SK-N-SH (cell line): Measurements from ENCODE around the gene PPEF1. TPM values are rescaled to one million over a fixed set of nuclear protein-coding genes. Genes with fewer than 3 reads are reported as not detected.

Experiments
- CTCF ChIA-PET: fragments of 300-600, 350-600 bp; formaldehyde crosslinking; extraction: SDS; loops from one replicate; lab custom pipeline; 2021; lab: Yijun Ruan, JAX
- POLR2A ChIA-PET: fragments of 350-600 bp; sonication (Branson Sonifier 250); formaldehyde crosslinking; extraction: SDS; loops from one replicate; lab custom pipeline; 2020; ENCODE audit warnings: antibody characterized with exemption, inconsistent platforms; lab: Yijun Ruan, JAX
- DNase-seq: peaks from one replicate; pipeline ENCODE4 v3.0.0; 2012
- H2AFZ ChIP-seq: fragments of 200-600 bp; sonication (generic); 2 replicates; pipeline ENCODE4 v1.8.1; 2016; ENCODE audit warnings: antibody characterized with exemption, mild to moderate bottlenecking, low read depth
- H3F3A ChIP-seq: fragments of 200-600 bp; sonication (generic); replicated peaks from 2 replicates; pipeline ENCODE3; 2016; ENCODE audit warnings: antibody characterized with exemption, mild to moderate bottlenecking; ENCODE audit not compliant: insufficient read depth
- H3K27ac ChIP-seq, 2 experiments: fragments of 200-500 bp in 1 of 2; fragments of 200-600 bp in 1 of 2; sonication (Bioruptor generic) in 1 of 2; sonication (generic), shearing (Covaris generic) in 1 of 2; 2 replicates each; pipeline versions ENCODE4 v1.5.1 to v1.6.1; 2014 to 2016; ENCODE audit warnings: low read depth in 2 of 2, inconsistent platforms in 1 of 2, low read length in 1 of 2, mild to moderate bottlenecking in 1 of 2, mixed read lengths in 1 of 2
- H3K27me3 ChIP-seq: fragments of 200-600 bp; sonication (generic), shearing (Covaris generic); 2 replicates; pipeline ENCODE4 v1.6.1; 2016; ENCODE audit warnings: mixed run types; ENCODE audit not compliant: insufficient read depth
- H3K36me3 ChIP-seq, 2 experiments: fragments of 200-500 bp in 1 of 2; fragments of 200-600 bp in 1 of 2; sonication (Bioruptor generic) in 1 of 2; sonication (generic) in 1 of 2; replicated peaks in 1 of 2; 2 replicates each; pipeline versions ENCODE3 to v1.5.1; 2014 to 2016; ENCODE audit warnings: low read length in 1 of 2, mild to moderate bottlenecking in 1 of 2; ENCODE audit not compliant: insufficient read depth in 2 of 2, control insufficient read depth in 1 of 2
- H3K4me1 ChIP-seq, 2 experiments: fragments of 200-500 bp in 1 of 2; fragments of 200-600 bp in 1 of 2; sonication (Bioruptor generic) in 1 of 2; sonication (generic), shearing (Covaris generic) in 1 of 2; 2 replicates each; pipeline versions ENCODE4 v1.5.1 to v1.6.1; 2014 to 2016; ENCODE audit warnings: low read depth in 1 of 2, low read length in 1 of 2, mixed run types in 1 of 2; ENCODE audit not compliant: insufficient read depth in 2 of 2, control insufficient read depth in 1 of 2
- H3K4me2 ChIP-seq: fragments of 200-600 bp; sonication (generic), shearing (Covaris generic); 2 replicates; pipeline ENCODE4 v1.6.1; 2017; ENCODE audit warnings: mixed run types
- H3K4me3 ChIP-seq, 2 experiments: fragments of 200-500 bp in 1 of 2; fragments of 200-600 bp in 1 of 2; sonication (Bioruptor generic) in 1 of 2; sonication (generic), shearing (Covaris generic) in 1 of 2; 2 replicates each; pipeline versions ENCODE4 v1.5.1 to v1.8.1; 2014 to 2016; ENCODE audit warnings: low read depth in 2 of 2, inconsistent platforms in 1 of 2, low read length in 1 of 2, mild to moderate bottlenecking in 1 of 2, mixed read lengths in 1 of 2, moderate library complexity in 1 of 2
- H3K79me2 ChIP-seq: fragments of 200-600 bp; sonication (generic); 2 replicates; pipeline ENCODE4 v1.8.1; 2017; ENCODE audit warnings: mild to moderate bottlenecking; ENCODE audit not compliant: insufficient read depth
- H3K9ac ChIP-seq: fragments of 200-600 bp; sonication (generic); 2 replicates; pipeline ENCODE4 v1.6.1; 2017; ENCODE audit warnings: mixed run types
- H3K9me2 ChIP-seq: fragments of 200-600 bp; sonication (generic); 2 replicates; pipeline ENCODE4 v1.6.1; 2017; ENCODE audit warnings: mixed run types
- H3K9me3 ChIP-seq: fragments of 200-600 bp; sonication (generic); 2 replicates; pipeline ENCODE4 v1.6.1; 2017; ENCODE audit warnings: mixed run types, mild to moderate bottlenecking, moderate library complexity
- H4K20me1 ChIP-seq: fragments of 200-600 bp; sonication (generic); 2 replicates; pipeline ENCODE4 v1.6.1; 2017; ENCODE audit warnings: mild to moderate bottlenecking, mixed run types; ENCODE audit not compliant: insufficient read depth
- CHD2 ChIP-seq: fragments of 150-350 bp; IDR thresholded peaks from 2 replicates; pipeline ENCODE4 v1.6.1; 2018; ENCODE audit warnings: low read length; ENCODE audit not compliant: partially characterized antibody
- FOSL2 ChIP-seq: IDR thresholded peaks from 2 replicates; pipeline ENCODE4 v1.4.0; 2012; ENCODE audit warnings: low read depth, mild to moderate bottlenecking, moderate library complexity, borderline replicate concordance
- FOXM1 ChIP-seq: IDR thresholded peaks from 2 replicates; pipeline ENCODE4 v1.4.0; 2012; ENCODE audit warnings: low read depth, mild to moderate bottlenecking
- JUND ChIP-seq: IDR thresholded peaks from 2 replicates; pipeline ENCODE4 v1.4.0; 2012
- MXI1 ChIP-seq: IDR thresholded peaks from 2 replicates; pipeline ENCODE4 v1.6.1; 2012; ENCODE audit warnings: mild to moderate bottlenecking, low read depth, low read length, improper control_type of control experiment
- NRF1 ChIP-seq: IDR thresholded peaks from 2 replicates; pipeline ENCODE4 v1.6.1; 2012; ENCODE audit warnings: low read depth, mild to moderate bottlenecking, low read length
- PBX3 ChIP-seq: IDR thresholded peaks from 2 replicates; pipeline ENCODE4; 2012
- POLR2AphosphoS5 ChIP-seq: IDR thresholded peaks from 2 replicates; pipeline ENCODE4 v1.6.1; 2012; ENCODE audit warnings: low read depth, low read length
- RXRA ChIP-seq: IDR thresholded peaks from 2 replicates; pipeline ENCODE4 v1.4.0; 2012; ENCODE audit warnings: low read depth, mild to moderate bottlenecking, borderline replicate concordance
- USF2 ChIP-seq: fragments of 150-350 bp; IDR thresholded peaks from 2 replicates; pipeline ENCODE4 v1.6.1; 2017; ENCODE audit warnings: antibody characterized with exemption, low read length, low read depth, borderline replicate concordance
- ZBTB33 ChIP-seq: IDR thresholded peaks from 2 replicates; pipeline ENCODE4 v1.4.0; 2012; ENCODE audit warnings: low read depth, borderline replicate concordance
- WGBS: methylation state at CpG from one replicate; pipeline ENCODE4 v1.1.6; 2017; ENCODE audit warnings: low lambda C conversion rate; 5-methylcytosine and 5-hydroxymethylcytosine counted together
- polyA plus RNA-seq, 3 experiments: library from polyadenylated mRNA; depleted of rRNA; stranded (reverse); fragments of >200 nt; gene quantifications; 2 replicates each; pipeline ENCODE4 v1.2.3, GENCODE V29; 2012

The PPEF1 gene
- polyA plus RNA-seq, 1 of the 3 experiments (the other 2 are of a cell fraction): 0.16 TPM

GRCh38 chrX:18871970-18872369, 164.5 kb downstream of the PPEF1 start (continued):
- TF ChIP-seq ZBTB33: no peak
- no peak for TF ChIP-seq USF2
- no peak for TF ChIP-seq CHD2
- no peak for TF ChIP-seq PBX3
- no peak for TF ChIP-seq POLR2AphosphoS5
- no peak for TF ChIP-seq FOXM1
- no peak for TF ChIP-seq JUND
- TF ChIP-seq, all 33 proteins: peak for 0

GRCh38 chrX:18872621-18873020, 165.2 kb downstream of the PPEF1 start:
- H4K20me1 ChIP-seq: no peaks in the 10 kb centered on the region
- H3K79me2 ChIP-seq: no peaks in the 10 kb centered on the region
- peaks cover 10% of the 10 kb centered on the region; the same call in 1 of the 2 replicates for H3K27me3 ChIP-seq
- peak overlapping the region; percentile 80 for H3K27ac ChIP-seq
- H3K4me2 ChIP-seq: peak overlapping the region; percentile 81
- no peaks in the 10 kb centered on the region for H3K9me2 ChIP-seq
- peaks cover 6% of the 10 kb centered on the region for H3F3A ChIP-seq
- H3K4me3 ChIP-seq: no peak overlapping the region
- H3K9ac ChIP-seq: no peak overlapping the region
- CTCF ChIA-PET: interaction anchor here (1.8 kb wide), 1 partner anchor 103 kb away, joined by 5 read pairs; no protein-coding TSS in a partner anchor
- POLR2A ChIA-PET: no interaction called here
- 58% methylated on average over 8 of the region's 8 CpGs for WGBS
- no peak for DNase-seq
- no peaks in the 10 kb centered on the region for H3K9me3 ChIP-seq
- TF ChIP-seq CHD2: no peak
- TF ChIP-seq FOXM1: no peak
- TF ChIP-seq FOSL2: no peak
- no peak for TF ChIP-seq MXI1
- no peak for TF ChIP-seq RXRA
- no peak for TF ChIP-seq NRF1
- H3K36me3 ChIP-seq: no peaks in the 10 kb centered on the region
- 0 out of 2 replicates have a peak overlapping the region, but pooled peaks have one; percentile 64 for H2AFZ ChIP-seq
- peaks cover 14 to 45% of the 10 kb centered on the region in 2 experiments; a peak in 3 of 4 replicates for H3K4me1 ChIP-seq
